DND-41 (cell line): ENCODE data around the gene TPPP.

ENCODE experiments used
- ATAC-seq: fragments of 200-7000 bp; cut with Tn5 transposase; 3 replicates; pipeline ENCODE4 v1.9.1; 2021; ENCODE audit warnings: low read depth; ENCODE audit not compliant: insufficient read depth
- DNase-seq: peaks from one replicate; pipeline ENCODE4 v3.0.0-alpha.2; 2020
- H2AFZ ChIP-seq: 2 replicates; pipeline ENCODE4 v1.6.0; 2012; ENCODE audit warnings: low read depth, low read length
- H3K27ac ChIP-seq: 2 replicates; pipeline ENCODE4 v1.5.1; 2012; ENCODE audit warnings: low read length, inconsistent platforms
- H3K27me3 ChIP-seq: fragments of 200-600 bp; sonication (generic); 2 replicates; pipeline ENCODE4 v1.6.0; 2012; ENCODE audit warnings: low read length, mild to moderate bottlenecking, inconsistent platforms; ENCODE audit not compliant: insufficient read depth, poor library complexity
- H3K36me3 ChIP-seq: 2 replicates; pipeline ENCODE4 v1.5.1; 2012; ENCODE audit warnings: low read length, inconsistent platforms; ENCODE audit not compliant: insufficient read depth
- H3K4me1 ChIP-seq: 2 replicates; pipeline ENCODE4 v1.5.1; 2012; ENCODE audit warnings: mild to moderate bottlenecking, low read length; ENCODE audit not compliant: insufficient read depth
- H3K4me2 ChIP-seq: 2 replicates; pipeline ENCODE4 v1.6.0; 2012; ENCODE audit warnings: mild to moderate bottlenecking, moderate library complexity, low read length, inconsistent platforms; ENCODE audit not compliant: insufficient read depth
- H3K4me3 ChIP-seq, 2 experiments: fragments of 200-600 bp in 1 of 2; shearing (Covaris generic) in 1 of 2; 2 replicates each; pipeline ENCODE4 v1.5.1; 2012 to 2016; ENCODE audit warnings: inconsistent platforms in 2 of 2, low read length in 2 of 2, mild to moderate bottlenecking in 2 of 2, low read depth in 1 of 2, moderate library complexity in 1 of 2
- H3K79me2 ChIP-seq: 2 replicates; pipeline ENCODE4 v1.6.0; 2012; ENCODE audit warnings: low read length, inconsistent platforms; ENCODE audit not compliant: insufficient read depth
- H3K9ac ChIP-seq: 2 replicates; pipeline ENCODE4 v1.6.0; 2012; ENCODE audit warnings: low read depth, mild to moderate bottlenecking, inconsistent platforms, low read length, moderate library complexity
- H3K9me3 ChIP-seq: 2 replicates; pipeline ENCODE4 v1.5.1; 2012; ENCODE audit warnings: low read length, moderate library complexity, mild to moderate bottlenecking, inconsistent platforms; ENCODE audit not compliant: insufficient read depth, severe bottlenecking
- H4K20me1 ChIP-seq: 2 replicates; pipeline ENCODE4 v1.6.0; 2012; ENCODE audit warnings: low read length; ENCODE audit not compliant: insufficient read depth
- CTCF ChIP-seq: IDR thresholded peaks from 2 replicates; pipeline ENCODE4 v1.5.1; 2012; ENCODE audit warnings: borderline replicate concordance, low read length, moderate library complexity, mild to moderate bottlenecking; ENCODE audit not compliant: poor library complexity, severe bottlenecking; ENCODE audit errors: extremely low read depth
- EZH2 ChIP-seq: IDR thresholded peaks from 3 replicates; pipeline ENCODE4 v1.6.1; 2012; ENCODE audit warnings: borderline replicate concordance, low read depth, mild to moderate bottlenecking, moderate library complexity, low read length, inconsistent platforms; ENCODE audit not compliant: severe bottlenecking

The TPPP gene

DNA sequence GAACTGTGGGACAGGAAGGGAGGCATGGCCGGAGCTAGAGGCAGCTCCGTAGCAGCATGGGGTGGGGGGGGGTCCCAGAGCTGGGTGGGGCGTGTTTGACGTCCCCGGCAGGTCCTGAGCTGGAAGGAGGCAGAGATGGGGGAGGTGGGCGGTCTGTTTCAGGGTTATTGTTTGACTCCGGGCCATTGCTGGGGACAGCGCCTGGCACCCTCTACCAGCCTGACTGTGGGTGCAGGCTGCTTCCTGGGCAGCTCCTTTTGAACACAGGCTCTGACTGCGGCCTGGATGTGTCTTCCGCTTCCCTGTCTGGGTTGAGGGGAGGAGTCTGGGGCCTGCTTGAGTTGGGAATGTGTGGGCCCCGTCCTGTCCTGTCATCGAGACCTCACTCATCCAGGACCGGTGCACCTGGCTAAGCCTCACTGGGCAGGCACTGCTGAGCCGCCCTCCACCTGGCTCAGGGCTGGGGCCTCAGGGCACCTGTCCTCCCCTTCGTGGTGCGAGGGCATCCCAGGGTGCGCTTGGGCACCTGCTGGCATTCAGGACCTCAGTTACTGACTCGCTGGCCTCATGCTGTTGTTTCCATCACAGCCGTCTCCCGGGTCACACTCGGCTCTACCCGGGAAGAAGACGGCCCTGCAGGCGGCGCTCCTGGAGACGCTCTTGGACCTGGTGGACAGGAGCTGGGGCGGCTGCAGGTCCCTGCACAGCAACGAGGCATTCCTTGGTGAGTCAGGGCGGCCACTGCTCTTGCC lies 54.5 kb downstream of the TPPP start:
- no peaks in the 10 kb centered on the region for H3K4me1 ChIP-seq
- H3K9me3 ChIP-seq: no peaks in the 10 kb centered on the region
- H3K79me2 ChIP-seq: no peaks in the 10 kb centered on the region
- ATAC-seq (no peak), DNase-seq (no peak)
- H3K4me3 ChIP-seq: no peak overlapping the region
- no peak overlapping the region for H3K4me2 ChIP-seq
- H4K20me1 ChIP-seq: peaks cover 34% of the 10 kb centered on the region
- no peak overlapping the region for H3K9ac ChIP-seq
- no peak overlapping the region for H2AFZ ChIP-seq
- no peak for TF ChIP-seq EZH2
- TF ChIP-seq CTCF: no peak
- H3K36me3 ChIP-seq: peaks cover 96% of the 10 kb centered on the region
- H3K27me3 ChIP-seq: no peaks in the 10 kb centered on the region
- H3K27ac ChIP-seq: no peak overlapping the region

GRCh38 chr5:637581-638450 lies 55.3 kb downstream of the TPPP start:
- DNase-seq: no peak
- Histone ChIP-seq H3K9ac (no peak overlapping the region), H4K20me1 (peaks cover 40% of the 10 kb centered on the region), H3K4me1 (no peaks in the 10 kb centered on the region), H3K36me3 (peaks cover 91% of the 10 kb centered on the region), H3K27ac (no peak overlapping the region), H3K4me3 (no peak overlapping the region), H3K79me2 (no peaks in the 10 kb centered on the region), H3K9me3 (no peaks in the 10 kb centered on the region), H2AFZ (no peak overlapping the region), H3K4me2 (no peak overlapping the region), H3K27me3 (no peaks in the 10 kb centered on the region)
- no peak for TF ChIP-seq CTCF
- TF ChIP-seq EZH2: no peak
- ATAC-seq: no peak

- no peaks in the 10 kb centered on the region for H3K4me1 ChIP-seq
Measured at GRCh38 chr5:636951-637350, 56.2 kb downstream of the TPPP start.

More at GRCh38 chr5:636951-637350, 56.2 kb downstream of the TPPP start:
- no peaks in the 10 kb centered on the region for H3K27me3 ChIP-seq
- TF ChIP-seq EZH2 (no peak), CTCF (no peak)
- H4K20me1 ChIP-seq: peaks cover 40% of the 10 kb centered on the region
- no peaks in the 10 kb centered on the region for H3K79me2 ChIP-seq
- peaks cover 83% of the 10 kb centered on the region for H3K36me3 ChIP-seq
- H3K27ac ChIP-seq: no peak overlapping the region
- H3K4me3 ChIP-seq: no peak overlapping the region
- ATAC-seq (no peak), DNase-seq (no peak)
- H3K9me3 ChIP-seq: no peaks in the 10 kb centered on the region
- no peak overlapping the region for H3K9ac ChIP-seq
- no peak overlapping the region for H3K4me2 ChIP-seq
- no peak overlapping the region for H2AFZ ChIP-seq
